Osteoblast (primary cell): ENCODE results near the gene MICAL3. TPM values are rescaled to one million over a fixed set of nuclear protein-coding genes. Genes with fewer than 3 reads are reported as not detected.
"Not testable (repeated sequence)": the region's sequence is repeated elsewhere in the genome, so short reads cannot be mapped to it uniquely, and the experiment has no call there.

Experiments
- DNase-seq: peaks from one replicate; pipeline ENCODE4 v3.0.0; 2011; ENCODE audit warnings: low spot score, mixed read lengths; ENCODE audit not compliant: insufficient read length; ENCODE audit errors: missing footprints
- H2AFZ ChIP-seq: 2 replicates; pipeline ENCODE4 v1.6.0; 2011; ENCODE audit warnings: mild to moderate bottlenecking, low read length
- H3K27ac ChIP-seq: 2 replicates; pipeline ENCODE4 v1.5.1; 2011; ENCODE audit warnings: mild to moderate bottlenecking, low read depth, low read length, moderate library complexity
- H3K27me3 ChIP-seq: 2 replicates; pipeline ENCODE4 v1.6.0; 2012; ENCODE audit warnings: mild to moderate bottlenecking, control low read depth, inconsistent platforms, low read length, moderate library complexity; ENCODE audit not compliant: insufficient read depth
- H3K36me3 ChIP-seq: 2 replicates; pipeline ENCODE4 v1.5.1; 2011; ENCODE audit warnings: mild to moderate bottlenecking, low read length, control low read depth, moderate library complexity; ENCODE audit not compliant: insufficient read depth
- H3K4me1 ChIP-seq: 2 replicates; pipeline ENCODE4 v1.5.1; 2011; ENCODE audit warnings: mild to moderate bottlenecking, low read length, control low read depth, moderate library complexity; ENCODE audit not compliant: insufficient read depth
- H3K4me2 ChIP-seq: 2 replicates; pipeline ENCODE4 v1.6.0; 2011; ENCODE audit warnings: mild to moderate bottlenecking, low read length; ENCODE audit not compliant: insufficient read depth
- H3K4me3 ChIP-seq: fragments of 200-600 bp; sonication (generic); 3 replicates; pipeline ENCODE4 v1.5.1; 2012; ENCODE audit warnings: mild to moderate bottlenecking, low read length, inconsistent platforms; ENCODE audit not compliant: insufficient read depth
- H3K79me2 ChIP-seq: 2 replicates; pipeline ENCODE4 v1.6.0; 2012; ENCODE audit warnings: mild to moderate bottlenecking, low read length, control low read depth, inconsistent platforms; ENCODE audit not compliant: insufficient read depth
- H3K9me3 ChIP-seq: 2 replicates; pipeline ENCODE4 v1.5.1; 2011; ENCODE audit warnings: low read depth, low read length, control low read depth
- H4K20me1 ChIP-seq: 2 replicates; pipeline ENCODE4 v1.6.0; 2012; ENCODE audit warnings: mild to moderate bottlenecking, low read length, control low read depth; ENCODE audit not compliant: insufficient read depth
- total RNA-seq: library from RNA; depleted of rRNA; stranded (reverse); fragments of >200 nt; gene quantifications from 2 replicates; pipeline ENCODE4 v1.2.3, GENCODE V29; 2012
- TF ChIP-seq, protein P1 (sequence below): IDR thresholded peaks from 2 replicates; pipeline ENCODE4 v1.5.1; 2011; ENCODE audit warnings: mild to moderate bottlenecking, low read depth, low read length, moderate library complexity; ENCODE audit errors: extremely low read depth

MICAL3 gene
- total RNA-seq, 1 donor, result 35.1 TPM

DNA sequence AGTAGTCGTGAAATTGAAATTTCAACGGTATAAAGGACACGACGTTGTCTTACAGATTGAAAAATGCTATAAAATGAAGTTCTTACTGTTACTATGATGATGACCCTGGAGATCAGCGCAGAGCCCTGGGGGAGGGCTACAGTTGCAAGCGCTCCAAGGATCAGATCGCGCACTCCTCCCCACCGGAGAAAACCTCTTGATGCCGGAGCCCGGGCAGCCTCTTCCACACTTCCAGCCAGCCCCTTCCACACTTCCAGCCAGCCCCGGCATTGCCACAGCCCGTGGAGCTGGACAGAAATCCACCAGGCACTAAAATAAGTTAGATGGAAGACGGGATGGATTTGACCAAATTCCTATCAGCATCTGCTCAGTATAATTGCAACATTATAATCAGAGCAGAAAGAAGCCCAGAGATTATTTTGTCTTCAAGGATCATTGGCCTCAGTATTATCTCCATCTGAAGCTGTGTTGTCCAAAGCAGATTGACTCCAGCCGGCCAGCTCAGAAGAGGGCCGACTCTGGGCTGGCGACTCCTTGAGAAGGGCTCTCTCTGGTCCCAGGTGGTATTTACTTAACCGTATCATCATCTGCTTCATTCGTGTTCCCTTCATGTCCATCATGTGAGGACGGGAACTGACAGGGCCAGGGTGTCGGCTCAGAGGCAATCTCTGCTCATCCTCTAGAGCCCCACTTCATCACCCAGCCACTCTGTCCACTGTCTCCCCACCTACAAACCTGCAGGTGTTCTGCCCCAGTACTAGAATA lies 777 bp upstream of the MICAL3 start:
- H3K4me1 ChIP-seq, result peaks cover 18% of the 10 kb centered on the region
- TF ChIP-seq, protein P1, sequence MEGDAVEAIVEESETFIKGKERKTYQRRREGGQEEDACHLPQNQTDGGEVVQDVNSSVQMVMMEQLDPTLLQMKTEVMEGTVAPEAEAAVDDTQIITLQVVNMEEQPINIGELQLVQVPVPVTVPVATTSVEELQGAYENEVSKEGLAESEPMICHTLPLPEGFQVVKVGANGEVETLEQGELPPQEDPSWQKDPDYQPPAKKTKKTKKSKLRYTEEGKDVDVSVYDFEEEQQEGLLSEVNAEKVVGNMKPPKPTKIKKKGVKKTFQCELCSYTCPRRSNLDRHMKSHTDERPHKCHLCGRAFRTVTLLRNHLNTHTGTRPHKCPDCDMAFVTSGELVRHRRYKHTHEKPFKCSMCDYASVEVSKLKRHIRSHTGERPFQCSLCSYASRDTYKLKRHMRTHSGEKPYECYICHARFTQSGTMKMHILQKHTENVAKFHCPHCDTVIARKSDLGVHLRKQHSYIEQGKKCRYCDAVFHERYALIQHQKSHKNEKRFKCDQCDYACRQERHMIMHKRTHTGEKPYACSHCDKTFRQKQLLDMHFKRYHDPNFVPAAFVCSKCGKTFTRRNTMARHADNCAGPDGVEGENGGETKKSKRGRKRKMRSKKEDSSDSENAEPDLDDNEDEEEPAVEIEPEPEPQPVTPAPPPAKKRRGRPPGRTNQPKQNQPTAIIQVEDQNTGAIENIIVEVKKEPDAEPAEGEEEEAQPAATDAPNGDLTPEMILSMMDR, result no peak
- H3K4me3 ChIP-seq, result peak overlapping the region; percentile 76
- H3K36me3 ChIP-seq, result no peaks in the 10 kb centered on the region
- H4K20me1 ChIP-seq, result no peaks in the 10 kb centered on the region
- peak overlapping the region; percentile 27 for H3K27ac ChIP-seq
- H2AFZ ChIP-seq, result peak overlapping the region; percentile 98
- peaks cover 3% of the 10 kb centered on the region for H3K79me2 ChIP-seq
- H3K27me3 ChIP-seq, result no peaks in the 10 kb centered on the region
- H3K4me2 ChIP-seq, result peak overlapping the region; percentile 100
- peak; percentile 76 for DNase-seq
- no peaks in the 10 kb centered on the region for H3K9me3 ChIP-seq

- Histone ChIP-seq H3K4me2 (peak overlapping the region; percentile 100), H3K79me2 (peaks cover 3% of the 10 kb centered on the region), H3K4me3 (peak overlapping the region; percentile 76), H3K36me3 (no peaks in the 10 kb centered on the region), H3K27me3 (no peaks in the 10 kb centered on the region), H3K9me3 (no peaks in the 10 kb centered on the region), H3K27ac (peak overlapping the region; percentile 75), H2AFZ (peak overlapping the region; percentile 89), H4K20me1 (no peaks in the 10 kb centered on the region), H3K4me1 (peaks cover 18% of the 10 kb centered on the region)
- TF ChIP-seq, protein P1, result no peak
- peak; percentile 97 for DNase-seq
Measured at GRCh38 chr22:18023509-18024275, 669 bp downstream of the MICAL3 start.

GRCh38 chr22:18022876-18023275 lies 1.5 kb downstream of the MICAL3 start:
- Histone ChIP-seq H3K4me3 (peak overlapping the region; percentile 76), H4K20me1 (no peaks in the 10 kb centered on the region), H3K4me1 (peaks cover 18% of the 10 kb centered on the region), H3K4me2 (peak overlapping the region; percentile 100), H3K27me3 (no peaks in the 10 kb centered on the region), H3K9me3 (no peaks in the 10 kb centered on the region), H3K27ac (no peak overlapping the region), H3K79me2 (peaks cover 3% of the 10 kb centered on the region), H2AFZ (no peak overlapping the region), H3K36me3 (no peaks in the 10 kb centered on the region)
- TF ChIP-seq, protein P1, result no peak
- peak; percentile 54 for DNase-seq

GRCh38 chr22:18021431-18021830 lies 2.9 kb downstream of the MICAL3 start:
- no peak overlapping the region for H3K27ac ChIP-seq
- no peaks in the 10 kb centered on the region for H3K36me3 ChIP-seq
- H3K27me3 ChIP-seq, result no peaks in the 10 kb centered on the region
- TF ChIP-seq, protein P1, result no peak
- no peaks in the 10 kb centered on the region for H4K20me1 ChIP-seq
- no peak overlapping the region for H2AFZ ChIP-seq
- H3K4me1 ChIP-seq, result peaks cover 18% of the 10 kb centered on the region
- peaks cover 3% of the 10 kb centered on the region for H3K79me2 ChIP-seq
- DNase-seq, result peak; percentile 49
- H3K9me3 ChIP-seq, result no peaks in the 10 kb centered on the region
- no peak overlapping the region for H3K4me3 ChIP-seq
- no peak overlapping the region for H3K4me2 ChIP-seq

- not testable (repeated sequence) for H2AFZ ChIP-seq, DNase-seq, H3K27me3 ChIP-seq, H3K27ac ChIP-seq, H3K9me3 ChIP-seq, H4K20me1 ChIP-seq, H3K4me2 ChIP-seq, H3K4me3 ChIP-seq, H3K36me3 ChIP-seq, H3K79me2 ChIP-seq
- peaks cover 18% of the 10 kb centered on the region for H3K4me1 ChIP-seq
Measured at GRCh38 chr22:18020743-18021142, 3.6 kb downstream of the MICAL3 start.
